ENCODE measurements around the gene CPAMD8. TPM values are rescaled to one million over a fixed set of nuclear protein-coding genes. Genes with fewer than 3 reads are reported as not detected.

CPAMD8 gene
- total RNA-seq, 4 donors from 2014 or later = 13.9 to 116 (median 24.2) TPM

- intact Hi-C loops (cut with DNase I) = loop anchor here (10.0 kb wide), 1 partner anchor 269 kb away; no protein-coding TSS in a partner anchor
- H3K27ac ChIP-seq = no peak overlapping the region
Observed at GRCh38 chr19:17043744-17044143, 17.1 kb upstream of the CPAMD8 start.

GRCh38 chr19:17041976-17042375 is 15.4 kb upstream of the CPAMD8 start:
- intact Hi-C loops (cut with DNase I) = loop anchor here (10.0 kb wide), 1 partner anchor 267 kb away; no protein-coding TSS in a partner anchor
- no peak overlapping the region for H3K27ac ChIP-seq
- 5 to 11% methylated on average over 8 to 11 of the region's 11 CpGs for WGBS, 2 donors

More at GRCh38 chr19:17043744-17044143, 17.1 kb upstream of the CPAMD8 start:
- Histone ChIP-seq H3K9me3 (no peaks in the 10 kb centered on the region), H3K36me3 (no peaks in the 10 kb centered on the region), H3K27me3 (no peaks in the 10 kb centered on the region), H3K4me1 (peaks cover 5 to 8% of the 10 kb centered on the region in 2 donors), H3K4me3 (replicated peaks in 1 of 3) (no peak overlapping the region)
- 63 to 85% methylated on average over 5 to 6 of the region's 7 CpGs for WGBS, 2 donors
- DNase-seq = no peak
- TF ChIP-seq, protein P1, sequence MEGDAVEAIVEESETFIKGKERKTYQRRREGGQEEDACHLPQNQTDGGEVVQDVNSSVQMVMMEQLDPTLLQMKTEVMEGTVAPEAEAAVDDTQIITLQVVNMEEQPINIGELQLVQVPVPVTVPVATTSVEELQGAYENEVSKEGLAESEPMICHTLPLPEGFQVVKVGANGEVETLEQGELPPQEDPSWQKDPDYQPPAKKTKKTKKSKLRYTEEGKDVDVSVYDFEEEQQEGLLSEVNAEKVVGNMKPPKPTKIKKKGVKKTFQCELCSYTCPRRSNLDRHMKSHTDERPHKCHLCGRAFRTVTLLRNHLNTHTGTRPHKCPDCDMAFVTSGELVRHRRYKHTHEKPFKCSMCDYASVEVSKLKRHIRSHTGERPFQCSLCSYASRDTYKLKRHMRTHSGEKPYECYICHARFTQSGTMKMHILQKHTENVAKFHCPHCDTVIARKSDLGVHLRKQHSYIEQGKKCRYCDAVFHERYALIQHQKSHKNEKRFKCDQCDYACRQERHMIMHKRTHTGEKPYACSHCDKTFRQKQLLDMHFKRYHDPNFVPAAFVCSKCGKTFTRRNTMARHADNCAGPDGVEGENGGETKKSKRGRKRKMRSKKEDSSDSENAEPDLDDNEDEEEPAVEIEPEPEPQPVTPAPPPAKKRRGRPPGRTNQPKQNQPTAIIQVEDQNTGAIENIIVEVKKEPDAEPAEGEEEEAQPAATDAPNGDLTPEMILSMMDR (IDR thresholded peaks at IDR 0.05) = no peak
- no peak for TF ChIP-seq POLR2A (IDR thresholded peaks at IDR 0.05)

DNA sequence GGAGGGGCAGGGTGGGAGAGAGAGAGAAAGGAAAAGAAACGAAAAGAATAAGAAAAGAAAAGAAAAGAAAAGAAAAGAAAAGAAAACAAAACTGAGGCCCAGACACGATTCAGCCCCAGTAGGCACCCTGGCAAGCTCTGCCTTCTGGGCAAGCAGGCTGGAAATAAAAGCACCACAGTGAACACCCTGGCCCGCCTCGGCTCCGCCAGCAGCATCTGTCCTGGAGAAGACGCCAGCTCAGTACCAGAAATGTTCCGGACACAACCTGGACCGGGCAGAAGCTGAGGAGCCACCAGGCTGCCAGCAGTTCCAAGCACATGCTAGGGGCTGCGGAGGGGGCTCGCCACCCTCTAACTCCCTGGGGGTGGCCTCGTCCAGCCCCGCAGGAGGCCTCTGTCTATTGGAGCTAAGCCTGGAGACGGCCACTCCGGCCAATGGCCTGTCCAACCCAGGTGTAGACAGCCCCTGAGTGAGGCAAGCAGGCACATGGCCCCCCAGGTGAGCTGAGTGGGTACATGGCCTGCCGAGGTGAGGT is 11.4 kb upstream of the CPAMD8 start:
- Histone ChIP-seq H3K36me3 (no peaks in the 10 kb centered on the region), H3K9me3 (no peaks in the 10 kb centered on the region), H3K27ac (no peak overlapping the region), H3K4me3 (replicated peaks in 1 of 3) (no peak overlapping the region), H3K4me1 (peaks cover 5 to 8% of the 10 kb centered on the region in 2 donors), H3K27me3 (no peaks in the 10 kb centered on the region)
- no peak for DNase-seq
- 74 to 76% methylated on average over 9 to 11 of the region's 15 CpGs for WGBS, 2 donors
- intact Hi-C loops (cut with DNase I) = no loop called here
- TF ChIP-seq POLR2A (IDR thresholded peaks at IDR 0.05) = no peak
- TF ChIP-seq, protein P1 (IDR thresholded peaks at IDR 0.05) = no peak

More at GRCh38 chr19:17041976-17042375, 15.4 kb upstream of the CPAMD8 start:
- DNase-seq = no peak
- Histone ChIP-seq H3K4me3 (replicated peaks in 1 of 3) (no peak overlapping the region), H3K4me1 (peaks cover 5 to 8% of the 10 kb centered on the region in 2 donors), H3K27me3 (no peaks in the 10 kb centered on the region), H3K9me3 (no peaks in the 10 kb centered on the region), H3K36me3 (no peaks in the 10 kb centered on the region)
- no peak for TF ChIP-seq POLR2A (IDR thresholded peaks at IDR 0.05)
- TF ChIP-seq, protein P1 (IDR thresholded peaks at IDR 0.05) = no peak

GRCh38 chr19:17037184-17037583 is 10.6 kb upstream of the CPAMD8 start:
- H3K4me1 ChIP-seq = peaks cover 4 to 5% of the 10 kb centered on the region in 2 donors
- 92% methylated on average over 4 to 6 of the region's 6 CpGs for WGBS, 2 donors
- no peaks in the 10 kb centered on the region for H3K36me3 ChIP-seq
- H3K27ac ChIP-seq = no peak overlapping the region
- intact Hi-C loops (cut with DNase I) = no loop called here
- no peak for DNase-seq
- no peak for TF ChIP-seq POLR2A (IDR thresholded peaks at IDR 0.05)
- TF ChIP-seq, protein P1 (IDR thresholded peaks at IDR 0.05) = no peak
- no peaks in the 10 kb centered on the region for H3K9me3 ChIP-seq
- no peaks in the 10 kb centered on the region for H3K27me3 ChIP-seq
- H3K4me3 ChIP-seq (replicated peaks in 1 of 3) = no peak overlapping the region

- H3K4me3 ChIP-seq (replicated peaks in 1 of 3) = no peak overlapping the region
- 86 to 95% methylated on average over 4 of the region's 4 CpGs for WGBS, 2 donors
- DNase-seq = no peak
- H3K36me3 ChIP-seq = no peaks in the 10 kb centered on the region
- no peaks in the 10 kb centered on the region for H3K4me1 ChIP-seq
- H3K27me3 ChIP-seq = no peaks in the 10 kb centered on the region
- intact Hi-C loops (cut with DNase I) = no loop called here
- no peak for TF ChIP-seq POLR2A (IDR thresholded peaks at IDR 0.05)
- TF ChIP-seq, protein P1 (IDR thresholded peaks at IDR 0.05) = no peak
- no peaks in the 10 kb centered on the region for H3K9me3 ChIP-seq
- H3K27ac ChIP-seq = no peak overlapping the region
Observed at GRCh38 chr19:17036640-17037039, 10.0 kb upstream of the CPAMD8 start.
